Vagina (tissue), 2 donors: ENCODE data around the gene ADK.

ENCODE experiments used
- CTCF ChIP-seq, 3 experiments: fragments of 450-650 bp in 2 of 3; fragments of 200-600 bp in 1 of 3; sonication (generic) in 1 of 3; IDR thresholded peaks; one replicate each; pipeline ENCODE4 v1.5.1; 2017 to 2019; ENCODE audit warnings: antibody characterized with exemption in 3 of 3, mild to moderate bottlenecking in 2 of 3, moderate library complexity in 2 of 3
- POLR2A ChIP-seq, 2 donors: fragments of 450-650 bp; IDR thresholded peaks; one replicate each; pipeline ENCODE4 v1.6.1; 2017; ENCODE audit warnings: antibody characterized with exemption in 2 of 2, mild to moderate bottlenecking in 2 of 2, moderate library complexity in 2 of 2

GRCh38 chr10:74388801-74389200 lies 237.8 kb downstream of the ADK start:
- TF ChIP-seq POLR2A (IDR thresholded peaks at IDR 0.05) (no peak), CTCF (IDR thresholded peaks at IDR 0.05) (no peak)
